Duodenal mucosa (tissue), 2 donors: Measurements from ENCODE around the gene C11orf71.

Experiments used
- H3K27ac ChIP-seq: one replicate; pipeline ENCODE4 v1.7.0; 2013; ENCODE audit warnings: low read depth, low read length
- H3K27me3 ChIP-seq, 2 donors: one replicate each; pipeline ENCODE4 v1.7.0; 2013; ENCODE audit warnings: low read length in 2 of 2, control low read depth in 1 of 2; ENCODE audit not compliant: insufficient read depth in 2 of 2, control insufficient read depth in 1 of 2
- H3K36me3 ChIP-seq, 2 donors: one replicate each; pipeline ENCODE4 v1.7.0; 2013; ENCODE audit warnings: low read length in 2 of 2, control low read depth in 1 of 2; ENCODE audit not compliant: insufficient read depth in 2 of 2, control insufficient read depth in 1 of 2
- H3K4me1 ChIP-seq, 2 donors: one replicate each; pipeline ENCODE4 v1.7.0; 2013; ENCODE audit warnings: low read length in 2 of 2, control low read depth in 1 of 2; ENCODE audit not compliant: insufficient read depth in 2 of 2, control insufficient read depth in 1 of 2
- H3K4me3 ChIP-seq, 2 donors: one replicate each; pipeline ENCODE4 v1.7.0; 2013; ENCODE audit warnings: low read length in 2 of 2, low read depth in 1 of 2
- H3K9ac ChIP-seq, 2 donors: one replicate each; pipeline ENCODE4 v1.7.0; 2013; ENCODE audit warnings: low read length in 2 of 2, low read depth in 1 of 2
- H3K9me3 ChIP-seq, 2 donors: one replicate each; pipeline ENCODE4 v1.7.0; 2013; ENCODE audit warnings: low read length in 2 of 2, control low read depth in 1 of 2; ENCODE audit not compliant: control insufficient read depth in 1 of 2

Gene C11orf71

DNA sequence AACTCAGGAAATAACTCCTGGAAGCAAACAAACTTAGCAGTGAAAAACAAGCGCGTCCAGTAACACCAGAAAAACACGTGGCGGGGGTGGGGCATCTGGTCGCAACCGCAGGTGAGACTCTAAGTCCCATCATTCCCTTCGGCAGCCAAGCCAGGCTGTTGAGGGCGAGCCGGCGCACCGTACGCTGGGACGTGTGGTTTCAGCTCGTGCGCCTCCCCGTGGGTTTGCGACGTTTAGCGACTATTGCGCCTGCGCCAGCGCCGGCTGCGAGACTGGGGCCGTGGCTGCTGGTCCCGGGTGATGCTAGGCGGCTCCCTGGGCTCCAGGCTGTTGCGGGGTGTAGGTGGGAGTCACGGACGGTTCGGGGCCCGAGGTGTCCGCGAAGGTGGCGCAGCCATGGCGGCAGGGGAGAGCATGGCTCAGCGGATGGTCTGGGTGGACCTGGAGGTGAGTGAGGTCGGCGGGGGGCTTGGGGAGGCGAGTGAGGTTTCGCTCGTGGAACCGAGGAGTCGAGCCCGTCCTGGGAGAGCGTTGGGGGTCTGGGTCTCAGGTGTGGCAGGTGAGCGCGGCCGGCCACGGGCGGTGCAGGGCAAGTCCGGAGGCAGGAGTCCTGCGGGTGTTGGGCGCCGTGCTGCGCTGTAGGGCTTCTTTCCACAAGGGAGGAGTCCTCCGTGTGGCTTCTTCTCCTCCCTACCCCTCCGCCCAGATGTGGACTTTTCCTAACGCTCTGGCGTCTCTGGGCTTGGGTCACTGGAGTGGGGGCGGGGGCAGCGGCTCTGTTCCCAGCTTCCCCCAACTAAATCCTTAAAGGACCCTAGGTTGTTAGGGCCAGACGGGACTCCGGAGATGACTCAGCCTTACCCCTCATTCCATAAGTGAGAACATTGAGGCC, 39.2 kb upstream of the C11orf71 start, which contains the start of gene REXO2:
TSS of gene REXO2 (plus strand) at position 239 of the 892 bp plus-strand sequence. CDS start at position 301, 62 bp downstream.
- H3K9me3 ChIP-seq = no peaks in the 10 kb centered on the region
- peak within 1 kb of the TSS; percentile 64 for H3K27ac ChIP-seq
- no peaks in the 10 kb centered on the region for H3K36me3 ChIP-seq
- peaks cover 16 to 22% of the 10 kb centered on the region in 2 donors for H3K4me1 ChIP-seq
- H3K27me3 ChIP-seq = no peaks in the 10 kb centered on the region
- peak within 1 kb of the TSS; percentile 91 to 99 for H3K4me3 ChIP-seq
- H3K9ac ChIP-seq = peak within 1 kb of the TSS; percentile 78 to 94

DNA sequence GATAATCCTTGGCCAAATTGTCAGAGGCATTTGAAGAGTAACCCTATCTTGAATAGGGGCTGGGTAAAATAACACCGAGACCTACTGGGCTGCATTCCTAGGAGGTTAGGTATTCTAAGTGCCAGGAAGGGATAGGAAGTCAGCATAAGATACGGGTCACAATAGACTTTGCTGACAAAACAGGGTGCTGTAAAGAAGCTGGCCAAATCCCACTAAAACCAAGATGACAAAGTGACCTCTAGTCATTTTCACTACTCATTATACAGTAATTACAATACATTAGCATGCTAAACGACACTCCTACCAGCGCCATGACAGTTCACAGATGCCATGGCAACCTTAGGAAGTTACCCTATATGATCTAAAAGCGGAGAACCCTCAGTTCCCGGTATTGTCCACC, 38.0 kb upstream of the C11orf71 start:
- peaks cover 16 to 22% of the 10 kb centered on the region in 2 donors for H3K4me1 ChIP-seq
- no peak overlapping the region for H3K9ac ChIP-seq
- H3K9me3 ChIP-seq = no peaks in the 10 kb centered on the region
- no peaks in the 10 kb centered on the region for H3K27me3 ChIP-seq
- H3K36me3 ChIP-seq = no peaks in the 10 kb centered on the region
- H3K27ac ChIP-seq = no peak overlapping the region
- no peak overlapping the region for H3K4me3 ChIP-seq

DNA sequence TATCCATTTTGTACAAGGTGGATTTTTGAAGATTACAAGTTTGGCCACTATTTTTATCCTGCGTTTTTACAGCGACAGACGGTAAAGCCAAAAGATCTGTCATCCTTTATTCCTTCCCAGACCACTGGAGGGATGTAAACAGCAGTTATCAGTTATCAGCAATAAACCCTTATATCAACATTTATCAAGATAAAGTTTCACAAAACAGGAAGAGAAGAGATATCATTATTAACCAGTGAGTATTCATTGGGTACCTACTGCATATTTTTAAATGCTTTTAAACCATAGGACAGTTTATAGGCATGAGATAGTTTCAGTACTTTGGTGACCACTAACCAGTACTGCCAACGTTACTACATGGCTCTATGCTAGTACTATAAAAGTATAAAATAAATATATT, 33.1 kb upstream of the C11orf71 start:
- no peak overlapping the region for H3K9ac ChIP-seq

GRCh38 chr11:114432893-114433292, 32.6 kb upstream of the C11orf71 start:
- Histone ChIP-seq H3K4me1 (no peaks in the 10 kb centered on the region), H3K27ac (no peak overlapping the region), H3K36me3 (no peaks in the 10 kb centered on the region), H3K27me3 (no peaks in the 10 kb centered on the region), H3K9ac (no peak overlapping the region), H3K4me3 (no peak overlapping the region), H3K9me3 (no peaks in the 10 kb centered on the region)

More for the DNA sequence above, 33.1 kb upstream of the C11orf71 start:
- Histone ChIP-seq H3K36me3 (no peaks in the 10 kb centered on the region), H3K4me1 (no peaks in the 10 kb centered on the region), H3K27ac (no peak overlapping the region), H3K4me3 (no peak overlapping the region), H3K27me3 (no peaks in the 10 kb centered on the region), H3K9me3 (no peaks in the 10 kb centered on the region)

- H3K4me1 ChIP-seq = no peaks in the 10 kb centered on the region
- H3K9me3 ChIP-seq = no peaks in the 10 kb centered on the region
- no peak overlapping the region for H3K27ac ChIP-seq
- H3K27me3 ChIP-seq = no peaks in the 10 kb centered on the region
- no peak overlapping the region for H3K4me3 ChIP-seq
- H3K9ac ChIP-seq = no peak overlapping the region
- no peaks in the 10 kb centered on the region for H3K36me3 ChIP-seq
Observed at GRCh38 chr11:114430290-114430689, 30.0 kb upstream of the C11orf71 start.

GRCh38 chr11:114426280-114426679, 26.0 kb upstream of the C11orf71 start:
- Histone ChIP-seq H3K27ac (no peak overlapping the region), H3K36me3 (no peaks in the 10 kb centered on the region), H3K4me1 (no peaks in the 10 kb centered on the region), H3K4me3 (no peak overlapping the region), H3K9me3 (no peaks in the 10 kb centered on the region), H3K27me3 (no peaks in the 10 kb centered on the region), H3K9ac (no peak overlapping the region)

DNA sequence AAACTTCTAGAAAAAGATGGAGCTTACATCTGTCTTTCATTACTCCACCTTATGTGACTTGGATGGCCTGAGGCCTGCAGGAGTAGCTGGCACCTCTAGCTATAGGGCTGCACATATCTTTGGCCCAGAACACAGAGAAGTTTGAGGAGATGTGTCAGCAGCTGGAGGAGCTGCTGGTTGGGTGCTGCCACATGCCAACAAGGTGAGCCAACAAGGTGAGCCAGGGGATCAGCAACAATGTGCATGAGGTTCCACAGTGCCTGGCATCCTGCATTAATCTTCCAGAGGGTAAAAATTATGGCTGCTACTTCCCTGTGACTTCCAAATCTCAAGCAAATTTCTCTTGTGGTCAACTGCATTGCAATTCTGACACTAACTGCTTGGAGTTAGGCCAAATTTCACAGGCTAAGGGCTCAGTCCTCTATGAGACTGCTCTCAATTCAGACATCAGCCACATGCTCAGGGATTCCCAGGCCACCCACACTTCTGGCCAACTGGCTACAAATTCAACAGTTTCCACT, 16.2 kb upstream of the C11orf71 start:
- Histone ChIP-seq H3K4me3 (no peak overlapping the region), H3K36me3 (peaks cover 0 to 3% of the 10 kb centered on the region in 2 donors), H3K9ac (no peak overlapping the region), H3K9me3 (no peaks in the 10 kb centered on the region), H3K27me3 (no peaks in the 10 kb centered on the region), H3K4me1 (no peaks in the 10 kb centered on the region), H3K27ac (no peak overlapping the region)

GRCh38 chr11:114413958-114414357, 13.6 kb upstream of the C11orf71 start:
- Histone ChIP-seq H3K27ac (no peak overlapping the region), H3K4me3 (no peak overlapping the region), H3K27me3 (no peaks in the 10 kb centered on the region), H3K9ac (no peak overlapping the region), H3K4me1 (no peaks in the 10 kb centered on the region), H3K9me3 (no peaks in the 10 kb centered on the region), H3K36me3 (peaks cover 3 to 13% of the 10 kb centered on the region in 2 donors)

DNA sequence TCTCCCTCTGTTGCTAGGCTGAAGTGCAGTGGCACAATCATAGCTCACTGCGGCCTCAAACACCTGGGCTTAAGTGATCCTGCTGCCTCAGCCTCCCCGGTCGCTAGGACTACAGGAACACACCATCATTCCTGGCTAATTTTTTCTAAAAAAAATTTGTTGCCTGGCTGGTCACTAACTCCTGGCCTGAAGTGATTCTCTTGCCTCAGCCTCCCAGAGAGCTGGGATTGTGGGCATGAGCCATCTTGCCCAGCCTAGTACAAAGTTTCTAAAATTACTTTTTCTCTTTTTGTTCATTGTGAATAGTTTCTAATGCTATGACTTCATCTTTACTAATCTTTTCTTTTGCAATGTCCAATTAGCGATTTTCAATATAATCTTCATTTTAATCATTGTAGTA, 12.6 kb upstream of the C11orf71 start:
- no peaks in the 10 kb centered on the region for H3K9me3 ChIP-seq
- no peak overlapping the region for H3K9ac ChIP-seq
- H3K4me1 ChIP-seq = no peaks in the 10 kb centered on the region
- no peaks in the 10 kb centered on the region for H3K27me3 ChIP-seq
- H3K4me3 ChIP-seq = no peak overlapping the region
- peaks cover 8 to 18% of the 10 kb centered on the region in 2 donors for H3K36me3 ChIP-seq
- no peak overlapping the region for H3K27ac ChIP-seq

- H3K4me3 ChIP-seq = peak overlapping the region; percentile 96 to 99
- peaks cover 11 to 17% of the 10 kb centered on the region in 2 donors for H3K4me1 ChIP-seq
- no peaks in the 10 kb centered on the region for H3K27me3 ChIP-seq
- H3K9me3 ChIP-seq = no peaks in the 10 kb centered on the region
- H3K36me3 ChIP-seq = peaks cover 11% of the 10 kb centered on the region in 2 donors
- H3K27ac ChIP-seq = peak overlapping the region; percentile 97
- H3K9ac ChIP-seq = peak overlapping the region; percentile 97 to 99
Observed at GRCh38 chr11:114401311-114401710, 1.0 kb upstream of the C11orf71 start.
